Upper lobe of right lung (tissue), 1 donor: Measurements from ENCODE around the gene INPP5B. TPM values are rescaled to one million over a fixed set of nuclear protein-coding genes. Genes with fewer than 3 reads are reported as not detected.
"Not testable (repeated sequence)": the region's sequence is repeated elsewhere in the genome, so short reads cannot be mapped to it uniquely, and the experiment has no call there.

Experiments used
- ATAC-seq: fragments of 200-7000 bp; cut with Tn5 transposase; one replicate; pipeline ENCODE4 v1.9.1; 2020; ENCODE audit warnings: mild to moderate bottlenecking, moderate library complexity
- DNase-seq: peaks from one replicate; pipeline ENCODE4 v3.0.0-alpha.2; 2020
- H3K27ac ChIP-seq: fragments of 200-600 bp; one replicate; pipeline ENCODE4 v1.8.0; 2022
- H3K27me3 ChIP-seq: fragments of 200-600 bp; one replicate; pipeline ENCODE4 v1.8.0; 2022; ENCODE audit warnings: mild to moderate bottlenecking
- H3K36me3 ChIP-seq: fragments of 200-600 bp; one replicate; pipeline ENCODE4 v1.8.0; 2022
- H3K4me1 ChIP-seq: fragments of 200-600 bp; one replicate; pipeline ENCODE4 v1.8.0; 2022
- H3K4me3 ChIP-seq: fragments of 200-600 bp; one replicate; pipeline ENCODE4 v1.8.0; 2022; ENCODE audit warnings: mild to moderate bottlenecking
- H3K9me3 ChIP-seq: fragments of 200-600 bp; one replicate; pipeline ENCODE4 v1.8.0; 2022
- intact Hi-C: fragments of 100-400 bp; cut with DNase I; formaldehyde crosslinking; loops from one replicate; pipeline ENCODE4 v1.11.0; 2022
- total RNA-seq: library from RNA; stranded (reverse); fragmentation: NEBNext Ultra II Directional; extraction: Animal tissue kit (Norgen Biotek cat#: 25700); gene quantifications from one replicate; pipeline ENCODE4 v1.2.1, GENCODE V29; 2021
- TF ChIP-seq, protein P1 (sequence below): fragments of 200-600 bp; IDR thresholded peaks from one replicate; pipeline ENCODE4 v1.8.0; 2022; ENCODE audit warnings: antibody characterized with exemption
- donor health status: DM: no; HTN: yes; CAD: no; lungs with severe emphysema.

Gene INPP5B
- total RNA-seq, 1 donor from 2014 or later = 44.8 TPM

- TF ChIP-seq, protein P1, sequence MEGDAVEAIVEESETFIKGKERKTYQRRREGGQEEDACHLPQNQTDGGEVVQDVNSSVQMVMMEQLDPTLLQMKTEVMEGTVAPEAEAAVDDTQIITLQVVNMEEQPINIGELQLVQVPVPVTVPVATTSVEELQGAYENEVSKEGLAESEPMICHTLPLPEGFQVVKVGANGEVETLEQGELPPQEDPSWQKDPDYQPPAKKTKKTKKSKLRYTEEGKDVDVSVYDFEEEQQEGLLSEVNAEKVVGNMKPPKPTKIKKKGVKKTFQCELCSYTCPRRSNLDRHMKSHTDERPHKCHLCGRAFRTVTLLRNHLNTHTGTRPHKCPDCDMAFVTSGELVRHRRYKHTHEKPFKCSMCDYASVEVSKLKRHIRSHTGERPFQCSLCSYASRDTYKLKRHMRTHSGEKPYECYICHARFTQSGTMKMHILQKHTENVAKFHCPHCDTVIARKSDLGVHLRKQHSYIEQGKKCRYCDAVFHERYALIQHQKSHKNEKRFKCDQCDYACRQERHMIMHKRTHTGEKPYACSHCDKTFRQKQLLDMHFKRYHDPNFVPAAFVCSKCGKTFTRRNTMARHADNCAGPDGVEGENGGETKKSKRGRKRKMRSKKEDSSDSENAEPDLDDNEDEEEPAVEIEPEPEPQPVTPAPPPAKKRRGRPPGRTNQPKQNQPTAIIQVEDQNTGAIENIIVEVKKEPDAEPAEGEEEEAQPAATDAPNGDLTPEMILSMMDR = no peak
- Histone ChIP-seq H3K4me1 (peaks cover 16% of the 10 kb centered on the region), H3K27ac (peak overlapping the region; percentile 83), H3K9me3 (no peaks in the 10 kb centered on the region), H3K4me3 (peak overlapping the region; percentile 63), H3K27me3 (no peaks in the 10 kb centered on the region), H3K36me3 (peaks cover 21% of the 10 kb centered on the region)
- ATAC-seq (peak; percentile 63), DNase-seq (peak; percentile 69)
- intact Hi-C loops = no loop called here
Observed at GRCh38 chr1:37945743-37946702, 830 bp downstream of the INPP5B start.

GRCh38 chr1:37945251-37945650 lies 1.6 kb downstream of the INPP5B start:
- Histone ChIP-seq H3K4me1 (peaks cover 16% of the 10 kb centered on the region), H3K4me3 (peak overlapping the region; percentile 63), H3K27me3 (no peaks in the 10 kb centered on the region), H3K36me3 (peaks cover 29% of the 10 kb centered on the region), H3K27ac (peak overlapping the region; percentile 83), H3K9me3 (no peaks in the 10 kb centered on the region)
- TF ChIP-seq, protein P1 = no peak
- DNase-seq (no peak), ATAC-seq (no peak)
- intact Hi-C loops = no loop called here

- intact Hi-C loops = no loop called here
- TF ChIP-seq, protein P1 = no peak
Observed at GRCh38 chr1:37944816-37945215, 2.0 kb downstream of the INPP5B start.

GRCh38 chr1:37944086-37944763 lies 2.6 kb downstream of the INPP5B start:
- TF ChIP-seq, protein P1 = no peak
- ATAC-seq = no peak
- no peaks in the 10 kb centered on the region for H3K9me3 ChIP-seq
- no peak overlapping the region for H3K4me3 ChIP-seq
- H3K4me1 ChIP-seq = peaks cover 16% of the 10 kb centered on the region
- intact Hi-C loops = no loop called here
- DNase-seq = no peak
- no peak overlapping the region for H3K27ac ChIP-seq
- H3K36me3 ChIP-seq = peaks cover 35% of the 10 kb centered on the region
- H3K27me3 ChIP-seq = no peaks in the 10 kb centered on the region

More at GRCh38 chr1:37944816-37945215, 2.0 kb downstream of the INPP5B start:
- Histone ChIP-seq H3K27ac (no peak overlapping the region), H3K4me3 (no peak overlapping the region), H3K36me3 (peaks cover 32% of the 10 kb centered on the region), H3K4me1 (peaks cover 16% of the 10 kb centered on the region), H3K27me3 (no peaks in the 10 kb centered on the region), H3K9me3 (no peaks in the 10 kb centered on the region)
- DNase-seq (no peak), ATAC-seq (no peak)

DNA sequence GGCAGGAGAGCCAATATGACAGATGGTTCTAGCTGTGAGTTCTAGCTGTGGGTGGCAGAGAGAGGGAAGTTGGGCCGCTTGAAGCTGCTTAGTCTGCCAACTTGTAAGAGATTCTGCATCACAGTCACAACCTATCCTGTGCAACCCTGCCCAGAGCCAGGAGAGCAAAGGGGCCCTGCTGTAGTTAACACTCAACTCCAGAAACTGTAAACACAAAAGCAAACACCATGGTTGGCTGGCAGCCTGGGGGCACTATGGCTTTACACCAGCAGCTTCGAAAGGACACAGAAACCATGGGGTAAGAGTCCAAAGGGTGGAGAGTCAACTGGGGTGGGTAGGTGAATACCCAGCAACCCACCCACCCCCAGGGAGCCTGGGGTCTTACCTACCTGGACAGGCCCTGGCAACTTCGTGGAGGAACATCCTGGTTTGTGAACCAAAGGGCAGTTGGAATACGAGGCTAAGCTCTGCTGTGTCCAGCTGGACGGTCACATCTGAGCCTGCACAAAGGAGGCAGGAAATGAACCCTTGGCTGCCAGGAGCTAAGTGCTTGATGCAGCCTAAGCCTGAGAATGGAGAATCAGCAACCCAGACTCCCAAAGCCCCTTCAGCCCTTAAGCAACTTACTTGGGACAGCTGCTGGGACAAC lies 6.4 kb downstream of the INPP5B start:
- DNase-seq (peak; percentile 68), ATAC-seq (peak; percentile 74)
- H3K4me3 ChIP-seq = no peak overlapping the region
- peaks cover 2% of the 10 kb centered on the region for H3K4me1 ChIP-seq
- peak overlapping the region; percentile 24 for H3K27ac ChIP-seq
- H3K27me3 ChIP-seq = no peaks in the 10 kb centered on the region
- TF ChIP-seq, protein P1 = no peak
- peaks cover 69% of the 10 kb centered on the region for H3K36me3 ChIP-seq
- H3K9me3 ChIP-seq = no peaks in the 10 kb centered on the region
- intact Hi-C loops = no loop called here

DNA sequence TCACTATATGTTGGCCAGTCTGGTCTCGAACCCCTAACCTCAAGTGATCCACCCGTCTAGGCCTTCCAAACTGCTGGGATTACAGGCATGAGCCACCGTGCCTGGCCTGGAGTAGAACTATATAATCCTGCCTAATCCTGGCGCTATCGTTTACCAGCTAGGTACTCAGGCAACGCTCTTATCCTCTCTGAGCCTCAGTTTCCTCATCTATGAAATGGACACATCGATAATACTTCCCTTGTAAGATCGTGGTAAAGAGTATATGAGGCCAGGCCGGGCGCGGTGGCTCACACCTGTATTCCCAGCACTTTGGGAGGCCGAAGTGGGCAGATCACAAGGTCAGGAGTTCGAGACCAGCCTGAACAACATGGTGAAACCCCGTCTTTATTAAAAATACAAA lies 10.1 kb downstream of the INPP5B start:
- H3K27me3 ChIP-seq, intact Hi-C loops, H3K4me1 ChIP-seq, H3K9me3 ChIP-seq, H3K27ac ChIP-seq, ATAC-seq, H3K4me3 ChIP-seq: not testable (repeated sequence)
- H3K36me3 ChIP-seq = peaks cover 60% of the 10 kb centered on the region
- DNase-seq = peak; percentile 16
